ENCODE results near the gene NAIF1. TPM values are rescaled to one million over a fixed set of nuclear protein-coding genes. Genes with fewer than 3 reads are reported as not detected.

The NAIF1 gene
- 6.9 TPM for polyA plus RNA-seq (2013, experiment 1 of 2)
- polyA plus RNA-seq (2013, experiment 2 of 2), result 7.8 TPM

- H2BK5ac ChIP-seq (ENCODE audit: low read length), result peak within 1 kb of the TSS; percentile 83
- H2BK120ac ChIP-seq (ENCODE audit: low read depth, low read length), result peak within 1 kb of the TSS; percentile 51
- H2AK5ac ChIP-seq (ENCODE audit: low read depth, low read length), result peak within 1 kb of the TSS; percentile 100
- H3K27me3 ChIP-seq (ENCODE audit: control insufficient read depth in 3 of 3, insufficient read depth in 3 of 3, low read depth in 1 of 3, low read length in 3 of 3), result no peaks in the 10 kb centered on the region
- peaks cover 5% of the 10 kb centered on the region for H3K79me1 ChIP-seq (ENCODE audit: low read depth, low read length)
- peak within 1 kb of the TSS; percentile 97 for H4K8ac ChIP-seq (ENCODE audit: low read depth, low read length)
- H3K4me3 ChIP-seq (ENCODE audit: low read length in 2 of 2), result peak within 1 kb of the TSS; percentile 60 to 96
- WGBS, 2 donors (ENCODE audit: extremely low coverage in 2 of 2, insufficient read length in 2 of 2, insufficient replicate concordance in 1 of 2), result no CpG with 5 or more reads among the region's 54 CpGs
- peak within 1 kb of the TSS; percentile 84 for H3K4ac ChIP-seq (ENCODE audit: low read length)
- peaks cover 5 to 13% of the 10 kb centered on the region in 2 donors for H3K36me3 ChIP-seq (replicated peaks in 1 of 2; ENCODE audit: control insufficient read depth in 2 of 2, insufficient read depth in 2 of 2, low read length in 2 of 2)
- peak within 1 kb of the TSS; percentile 99 for H2BK12ac ChIP-seq (ENCODE audit: low read length)
- H3K9ac ChIP-seq (ENCODE audit: low read depth, low read length, poor library complexity), result peak within 1 kb of the TSS; percentile 98
- H3K4me2 ChIP-seq (ENCODE audit: insufficient read depth, low read length, poor library complexity, severe bottlenecking), result peak within 1 kb of the TSS; percentile 77
- no peak within 1 kb of the TSS for H3K14ac ChIP-seq (ENCODE audit: low read length)
- H4K91ac ChIP-seq (ENCODE audit: low read depth, low read length, poor library complexity), result peak within 1 kb of the TSS; percentile 88
- peak within 1 kb of the TSS; percentile 95 for H3K18ac ChIP-seq (ENCODE audit: low read length)
- peaks cover 10 to 14% of the 10 kb centered on the region in 2 donors for H3K4me1 ChIP-seq (ENCODE audit: control insufficient read depth in 2 of 2, insufficient read depth in 1 of 2, low read depth in 1 of 2, low read length in 2 of 2)
- DNase-seq (ENCODE audit: low spot score), result peak; percentile 98
- H3K9me3 ChIP-seq (replicated peaks in 1 of 2; ENCODE audit: control insufficient read depth in 2 of 2, insufficient read depth in 1 of 2, low read depth in 1 of 2, low read length in 2 of 2), result peaks cover 0 to 8% of the 10 kb centered on the region in 2 donors
- peak within 1 kb of the TSS; percentile 94 for H3K27ac ChIP-seq (replicated peaks; ENCODE audit: low read length)
- H2AFZ ChIP-seq (ENCODE audit: low read length), result peak within 1 kb of the TSS; percentile 93
- peak within 1 kb of the TSS; percentile 92 for H3K23ac ChIP-seq (ENCODE audit: low read depth, low read length, poor library complexity)
- peak within 1 kb of the TSS; percentile 99 for H2BK15ac ChIP-seq (ENCODE audit: low read length)
These were observed at the start of gene NAIF1 for GRCh38 chr9:128066713-128067644. Gene NAIF1 (minus strand): TSS chr9:128067320. CDS start chr9:128067101, 219 bp downstream.

GRCh38 chr9:128116104-128117083 is 49.3 kb upstream of the NAIF1 start:
- Histone ChIP-seq H3K4ac (ENCODE audit: low read length) (no peak overlapping the region), H2BK120ac (ENCODE audit: low read depth, low read length) (no peak overlapping the region), H3K18ac (ENCODE audit: low read length) (no peak overlapping the region), H3K36me3 (replicated peaks in 1 of 2; ENCODE audit: control insufficient read depth in 2 of 2, insufficient read depth in 2 of 2, low read length in 2 of 2) (peaks cover 11 to 13% of the 10 kb centered on the region in 2 donors), H2BK5ac (ENCODE audit: low read length) (no peak overlapping the region), H3K27me3 (ENCODE audit: control insufficient read depth in 3 of 3, insufficient read depth in 3 of 3, low read depth in 1 of 3, low read length in 3 of 3) (no peaks in the 10 kb centered on the region), H4K91ac (ENCODE audit: low read depth, low read length, poor library complexity) (no peak overlapping the region), H2AK5ac (ENCODE audit: low read depth, low read length) (peak overlapping the region; percentile 63), H3K4me1 (ENCODE audit: control insufficient read depth in 2 of 2, insufficient read depth in 1 of 2, low read depth in 1 of 2, low read length in 2 of 2) (peaks cover 4 to 7% of the 10 kb centered on the region in 2 donors), H2BK12ac (ENCODE audit: low read length) (no peak overlapping the region), H4K8ac (ENCODE audit: low read depth, low read length) (no peak overlapping the region), H3K27ac (replicated peaks; ENCODE audit: low read length) (no peak overlapping the region), H3K9me3 (replicated peaks in 1 of 2; ENCODE audit: control insufficient read depth in 2 of 2, insufficient read depth in 1 of 2, low read depth in 1 of 2, low read length in 2 of 2) (no peaks in the 10 kb centered on the region), H2AFZ (ENCODE audit: low read length) (no peak overlapping the region), H3K23ac (ENCODE audit: low read depth, low read length, poor library complexity) (no peak overlapping the region), H3K79me1 (ENCODE audit: low read depth, low read length) (no peaks in the 10 kb centered on the region), H2BK15ac (ENCODE audit: low read length) (no peak overlapping the region), H3K9ac (ENCODE audit: low read depth, low read length, poor library complexity) (no peak overlapping the region), H3K4me3 (ENCODE audit: low read length in 2 of 2) (no peak overlapping the region), H3K4me2 (ENCODE audit: insufficient read depth, low read length, poor library complexity, severe bottlenecking) (no peak overlapping the region), H3K14ac (ENCODE audit: low read length) (no peak overlapping the region)
- no peak for DNase-seq (ENCODE audit: low spot score)
- no CpG with 5 or more reads among the region's 16 CpGs for WGBS, 2 donors (ENCODE audit: extremely low coverage in 2 of 2, insufficient read length in 2 of 2, insufficient replicate concordance in 1 of 2)

- Histone ChIP-seq H3K27ac (replicated peaks; ENCODE audit: low read length) (no peak overlapping the region), H2BK120ac (ENCODE audit: low read depth, low read length) (no peak overlapping the region), H4K8ac (ENCODE audit: low read depth, low read length) (no peak overlapping the region), H3K4me2 (ENCODE audit: insufficient read depth, low read length, poor library complexity, severe bottlenecking) (no peak overlapping the region), H3K9me3 (replicated peaks in 1 of 2; ENCODE audit: control insufficient read depth in 2 of 2, insufficient read depth in 1 of 2, low read depth in 1 of 2, low read length in 2 of 2) (no peaks in the 10 kb centered on the region), H3K27me3 (ENCODE audit: control insufficient read depth in 3 of 3, insufficient read depth in 3 of 3, low read depth in 1 of 3, low read length in 3 of 3) (no peaks in the 10 kb centered on the region), H3K79me1 (ENCODE audit: low read depth, low read length) (no peaks in the 10 kb centered on the region), H3K4ac (ENCODE audit: low read length) (no peak overlapping the region), H3K18ac (ENCODE audit: low read length) (no peak overlapping the region), H3K36me3 (replicated peaks in 1 of 2; ENCODE audit: control insufficient read depth in 2 of 2, insufficient read depth in 2 of 2, low read length in 2 of 2) (peaks cover 4 to 7% of the 10 kb centered on the region in 2 donors), H3K4me1 (ENCODE audit: control insufficient read depth in 2 of 2, insufficient read depth in 1 of 2, low read depth in 1 of 2, low read length in 2 of 2) (peaks cover 4 to 7% of the 10 kb centered on the region in 2 donors), H3K14ac (ENCODE audit: low read length) (no peak overlapping the region), H2AK5ac (ENCODE audit: low read depth, low read length) (peak overlapping the region; percentile 7), H4K91ac (ENCODE audit: low read depth, low read length, poor library complexity) (no peak overlapping the region), H3K9ac (ENCODE audit: low read depth, low read length, poor library complexity) (no peak overlapping the region), H2BK5ac (ENCODE audit: low read length) (no peak overlapping the region), H2BK12ac (ENCODE audit: low read length) (no peak overlapping the region), H3K23ac (ENCODE audit: low read depth, low read length, poor library complexity) (peak overlapping the region; percentile 59), H3K4me3 (ENCODE audit: low read length in 2 of 2) (no peak overlapping the region), H2BK15ac (ENCODE audit: low read length) (no peak overlapping the region), H2AFZ (ENCODE audit: low read length) (no peak overlapping the region)
- DNase-seq (ENCODE audit: low spot score), result no peak
- WGBS, 2 donors (ENCODE audit: extremely low coverage in 2 of 2, insufficient read length in 2 of 2, insufficient replicate concordance in 1 of 2), result no CpG with 5 or more reads among the region's 26 CpGs
These were observed 48.3 kb upstream of the NAIF1 start for GRCh38 chr9:128115187-128116103.

All from neuronal stem cell (in vitro differentiated cells).